GM12872 (cell line): Measurements from ENCODE around the gene KRT17.

ENCODE experiments used
- CTCF ChIP-seq: IDR thresholded peaks from 3 replicates; pipeline ENCODE4 v1.5.1; 2011; ENCODE audit warnings: low read depth, mild to moderate bottlenecking, low read length, moderate library complexity; ENCODE audit not compliant: insufficient read depth

KRT17 gene

GRCh38 chr17:41635121-41636097 is 11.0 kb upstream of the KRT17 start:
- TF ChIP-seq CTCF: no peak

- no peak for TF ChIP-seq CTCF
These were observed 10.3 kb upstream of the KRT17 start for GRCh38 chr17:41634639-41635038.

GRCh38 chr17:41633556-41634199 is 9.3 kb upstream of the KRT17 start:
- TF ChIP-seq CTCF: no peak

GRCh38 chr17:41632482-41633105 is 8.2 kb upstream of the KRT17 start:
- TF ChIP-seq CTCF: no peak

GRCh38 chr17:41631898-41632285 is 7.5 kb upstream of the KRT17 start:
- TF ChIP-seq CTCF: no peak

GRCh38 chr17:41631025-41631897 is 6.9 kb upstream of the KRT17 start:
- no peak for TF ChIP-seq CTCF
